GM19452 (cell line): Measurements from ENCODE around the gene PKHD1.

Experiments used
- ATAC-seq: cut with Tn5 transposase; IDR thresholded peaks from one replicate; pipeline ENCODE4 v1.9.1; 2021; ENCODE audit not compliant: unreplicated experiment

The PKHD1 gene

GRCh38 chr6:51633424-51633823 lies 454.0 kb downstream of the PKHD1 start:
- ATAC-seq: no peak

DNA sequence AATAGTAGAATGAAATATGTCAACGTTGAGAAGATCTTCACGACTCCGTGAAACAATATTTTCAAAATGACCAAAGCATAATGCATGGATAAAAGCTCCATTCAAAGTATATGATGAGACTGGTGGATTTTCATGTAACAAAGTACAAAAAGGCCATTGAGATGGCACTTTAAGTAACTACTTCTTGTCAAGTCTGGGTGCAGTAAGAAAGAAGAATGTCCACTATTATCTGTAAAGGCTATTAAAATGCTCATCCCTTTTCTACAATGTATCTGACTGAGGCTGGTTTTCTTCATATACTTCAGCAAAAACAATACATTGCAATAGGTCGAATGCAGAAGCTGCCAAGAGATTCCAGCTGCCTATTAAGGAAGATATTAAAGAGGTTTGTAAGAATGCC lies 457.4 kb downstream of the PKHD1 start:
- ATAC-seq: no peak

- ATAC-seq: no peak
These were observed 461.0 kb downstream of the PKHD1 start for GRCh38 chr6:51626391-51626790.

- ATAC-seq: no peak
These were observed 461.8 kb downstream of the PKHD1 start for GRCh38 chr6:51625566-51625965.

DNA sequence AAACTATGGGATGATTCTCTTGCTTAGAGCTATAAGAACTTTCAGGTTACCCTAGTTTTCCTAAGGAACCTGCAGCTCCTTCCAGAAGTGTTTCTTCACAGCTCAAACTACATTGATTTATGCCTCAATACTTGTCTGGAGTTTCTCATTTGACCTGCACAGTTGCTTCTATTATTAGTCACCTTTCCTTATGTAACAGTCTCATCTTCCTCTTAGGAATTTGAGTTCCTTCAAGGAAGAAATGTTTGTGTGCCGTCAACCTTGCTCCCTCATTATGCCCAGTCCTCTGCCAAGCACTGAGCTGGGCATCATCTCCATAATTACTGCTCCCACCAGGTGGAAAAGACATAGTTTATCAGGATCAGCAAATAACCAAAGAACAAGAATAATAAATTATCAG lies 466.4 kb downstream of the PKHD1 start:
- no peak for ATAC-seq

DNA sequence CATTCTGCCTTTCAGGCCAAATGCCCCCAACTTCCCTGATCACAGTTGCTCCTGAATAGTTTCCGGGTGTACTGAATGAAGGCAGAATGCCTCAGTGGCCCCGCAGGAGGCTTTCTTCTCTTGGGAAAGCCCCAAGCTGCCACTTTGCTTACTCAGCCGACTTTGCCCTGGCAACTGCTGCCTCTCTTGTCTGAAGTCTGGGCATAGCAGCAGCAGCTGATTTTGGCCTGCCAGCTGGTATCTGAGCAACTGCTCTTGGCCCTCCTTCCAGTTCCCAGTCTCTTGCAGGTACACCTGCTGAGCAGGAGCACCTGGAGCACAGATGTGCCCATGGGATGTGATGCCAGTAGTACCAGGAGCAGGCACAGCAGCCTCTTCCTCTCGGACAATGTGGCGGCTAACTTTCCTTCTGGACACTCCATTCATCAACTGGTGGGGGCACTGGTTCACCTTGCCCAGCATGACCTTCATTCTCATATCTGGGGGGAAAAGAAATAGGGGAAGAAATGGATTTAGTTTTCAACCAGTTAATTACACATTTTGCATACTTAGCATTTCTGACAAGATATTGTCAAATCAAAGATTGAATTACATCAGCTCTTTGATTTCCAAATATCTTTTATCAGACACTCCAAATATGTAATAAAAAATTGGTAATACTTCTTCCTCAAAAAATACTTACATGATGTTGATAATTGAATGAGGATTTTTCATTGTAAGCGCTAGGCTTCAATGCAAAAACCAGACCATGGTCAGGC lies 468.2 kb downstream of the PKHD1 start:
- no peak for ATAC-seq

GRCh38 chr6:51618563-51618962 lies 468.9 kb downstream of the PKHD1 start:
- ATAC-seq: no peak

DNA sequence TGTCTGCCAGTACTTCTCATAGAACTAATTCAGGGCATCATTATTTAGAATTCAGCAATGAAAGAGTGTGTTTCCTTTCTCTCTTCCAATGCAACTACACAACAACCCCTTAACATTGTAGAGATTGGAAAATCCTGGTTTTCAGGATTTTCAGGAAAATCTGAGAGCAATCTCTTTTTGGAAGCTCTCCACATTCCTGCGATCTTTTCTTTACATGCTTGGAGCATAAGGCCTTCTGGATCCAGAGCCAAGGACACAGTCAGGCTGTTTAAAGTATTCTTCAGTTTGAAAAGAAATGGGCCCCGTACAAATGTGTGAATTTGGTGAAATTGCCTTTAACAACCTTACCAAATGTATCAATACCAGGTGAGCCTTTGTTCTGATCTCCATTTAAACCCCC lies 469.7 kb downstream of the PKHD1 start:
- no peak for ATAC-seq

GRCh38 chr6:51616243-51616642 lies 471.2 kb downstream of the PKHD1 start:
- ATAC-seq: no peak

DNA sequence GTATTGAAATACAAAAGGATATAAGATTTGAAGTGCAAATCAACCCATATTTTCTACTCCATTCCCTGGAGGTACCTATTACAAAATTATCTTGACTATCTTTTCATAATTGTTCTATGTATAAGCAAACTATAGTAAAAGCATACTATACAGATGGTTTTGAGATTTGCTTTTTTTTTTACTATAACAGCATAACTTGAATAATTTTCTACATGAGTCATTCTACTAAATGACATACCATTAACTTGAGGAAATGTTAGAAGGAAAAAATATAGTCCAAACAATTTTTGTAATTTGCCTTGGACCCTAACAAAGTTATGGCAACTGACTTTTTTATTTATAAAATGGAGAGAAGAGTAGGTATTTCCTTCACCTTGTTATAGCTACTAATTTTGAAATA lies 472.7 kb downstream of the PKHD1 start:
- no peak for ATAC-seq

- no peak for ATAC-seq
These were observed 473.9 kb downstream of the PKHD1 start for GRCh38 chr6:51613558-51613957.

GRCh38 chr6:51608932-51609331 lies 478.5 kb downstream of the PKHD1 start:
- no peak for ATAC-seq

DNA sequence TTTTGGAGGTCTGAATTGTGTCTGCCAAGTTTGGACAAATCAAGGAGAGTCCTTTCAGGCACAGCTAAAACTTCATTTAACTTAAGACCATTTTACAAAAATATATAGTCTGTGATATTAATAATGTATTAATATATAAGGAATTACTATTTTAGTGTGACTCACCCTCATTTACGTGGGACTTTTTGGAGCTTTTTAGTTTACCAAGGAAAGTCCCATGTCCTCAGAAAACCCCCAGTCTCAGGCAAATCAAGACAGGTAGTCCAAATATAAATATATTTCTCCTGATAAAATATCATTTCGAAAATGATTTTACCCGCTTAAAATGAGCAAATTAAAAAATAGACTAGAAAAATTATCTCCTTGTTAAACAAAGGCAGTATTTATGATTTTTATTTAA lies 479.0 kb downstream of the PKHD1 start:
- ATAC-seq: no peak

DNA sequence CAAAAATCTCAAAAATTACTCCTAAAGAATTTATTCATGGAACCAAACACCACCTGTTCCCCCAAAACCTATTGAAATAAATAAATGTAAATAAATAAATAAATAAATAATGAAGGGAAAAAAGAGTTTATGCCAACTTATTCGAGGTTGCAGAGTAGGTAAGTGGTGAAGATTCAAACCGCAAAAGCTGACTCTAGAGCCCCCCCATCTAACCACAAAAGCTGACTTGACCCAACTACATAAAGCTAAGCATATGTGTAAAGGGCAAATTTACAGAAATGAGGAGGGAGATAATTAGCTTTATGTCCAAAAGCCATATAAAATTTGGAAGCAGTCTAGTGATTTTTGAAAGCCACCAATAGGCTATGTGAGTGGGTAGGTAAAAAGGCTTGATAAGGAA lies 486.9 kb downstream of the PKHD1 start:
- no peak for ATAC-seq

- no peak for ATAC-seq
These were observed 489.2 kb downstream of the PKHD1 start for GRCh38 chr6:51598171-51598570.

DNA sequence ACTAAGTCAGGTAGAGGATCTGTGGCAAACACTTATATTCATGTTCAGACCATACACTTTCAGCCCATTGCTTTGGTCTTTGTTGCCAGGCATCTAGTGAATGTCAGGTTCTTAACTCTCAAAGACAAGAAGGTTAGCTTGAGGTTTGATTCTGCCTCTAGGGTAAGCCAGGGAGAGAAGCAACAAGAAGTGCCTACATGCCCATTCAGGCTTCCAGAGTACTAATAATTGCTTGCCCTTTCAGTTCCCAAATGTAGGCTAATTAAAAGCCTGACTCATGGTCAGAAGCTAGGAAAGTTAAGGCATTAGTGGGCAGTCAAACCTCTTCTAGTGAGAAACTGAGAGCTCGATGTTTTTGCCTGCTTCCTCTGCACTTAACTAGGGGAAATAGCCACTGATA lies 492.4 kb downstream of the PKHD1 start:
- ATAC-seq: no peak

DNA sequence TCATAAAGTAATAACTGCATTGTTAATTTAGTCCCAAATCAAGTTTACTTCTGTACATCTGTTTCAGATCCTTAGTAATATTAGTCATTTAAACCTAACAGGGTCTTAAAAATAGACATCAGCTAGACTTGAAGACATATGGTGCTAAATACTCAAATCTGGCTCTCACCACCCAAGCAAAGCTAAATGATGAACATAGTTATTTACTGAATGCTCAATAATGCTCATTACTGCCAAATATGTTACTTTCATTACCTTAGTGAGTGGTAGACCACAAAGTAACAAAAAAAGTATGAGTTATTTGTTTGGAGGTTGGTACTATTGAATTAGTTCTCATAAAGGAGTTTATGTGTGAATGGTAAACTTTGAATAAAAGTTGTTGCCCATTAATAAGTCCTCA lies 502.1 kb downstream of the PKHD1 start:
- ATAC-seq: no peak

DNA sequence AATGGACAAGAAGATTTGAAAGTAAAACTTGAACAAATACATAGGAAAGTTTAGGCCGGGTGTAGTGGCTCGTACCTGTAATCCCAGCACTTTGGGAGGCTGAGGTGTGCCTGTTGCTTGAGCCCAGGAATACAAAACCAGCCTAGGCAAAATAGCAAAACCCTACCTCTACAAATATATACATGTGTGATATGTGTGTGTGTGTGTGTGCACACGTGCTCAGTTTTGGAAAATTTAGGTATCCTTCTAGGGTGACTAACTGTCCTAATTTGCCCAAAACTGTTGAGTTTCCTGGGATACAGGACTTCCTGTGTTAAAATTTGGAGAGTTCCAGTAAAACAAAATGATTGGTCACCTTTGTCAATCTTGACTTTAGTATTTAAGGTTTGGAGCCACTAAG lies 503.2 kb downstream of the PKHD1 start:
- ATAC-seq: no peak

GRCh38 chr6:51578994-51579393 lies 508.4 kb downstream of the PKHD1 start:
- ATAC-seq: no peak

DNA sequence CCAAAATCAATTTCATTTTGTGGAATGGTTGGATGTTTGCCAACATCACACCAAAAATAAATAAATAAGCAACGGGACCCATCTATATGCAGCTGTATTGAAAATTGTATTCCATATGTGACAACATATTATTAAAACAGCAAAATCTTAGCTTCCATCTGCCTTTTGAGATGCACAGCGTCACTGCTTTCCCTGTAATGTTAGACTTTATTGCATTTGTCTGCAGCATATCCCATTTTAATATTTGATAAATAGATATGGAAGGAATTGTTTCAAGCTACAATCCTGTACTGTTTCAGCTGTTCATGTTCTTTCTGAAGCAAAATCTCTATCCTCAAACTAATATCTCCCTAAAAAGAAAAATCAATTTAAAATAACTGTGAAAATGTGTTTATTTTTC lies 509.1 kb downstream of the PKHD1 start:
- ATAC-seq: no peak

- ATAC-seq: no peak
These were observed 513.4 kb downstream of the PKHD1 start for GRCh38 chr6:51574040-51574439.

- no peak for ATAC-seq
These were observed 516.2 kb downstream of the PKHD1 start for GRCh38 chr6:51571168-51571567.

- ATAC-seq: no peak
These were observed 517.1 kb downstream of the PKHD1 start for GRCh38 chr6:51570168-51570921.
